ENCODE data around the gene FN1.

FN1 gene

GRCh38 chr2:215324811-215325210, 111.1 kb downstream of the FN1 start:
- no peak overlapping the region for H3K4me3 ChIP-seq (IDR thresholded peaks at IDR 0.05; ENCODE audit: insufficient read depth, low read depth, low read length)
- no peak overlapping the region for H2AFZ ChIP-seq (ENCODE audit: low read depth)
- peaks cover 10% of the 10 kb centered on the region for H3K4me1 ChIP-seq (ENCODE audit: low read depth, poor library complexity, severe bottlenecking)
- peaks cover 64% of the 10 kb centered on the region for H3K79me2 ChIP-seq (ENCODE audit: insufficient read depth, low read depth)
- H3K36me3 ChIP-seq (ENCODE audit: insufficient read depth): peaks cover 20% of the 10 kb centered on the region; the same call in 1 of the 2 replicates
- no peak overlapping the region for H3K9ac ChIP-seq
- H3K4me2 ChIP-seq: no peak overlapping the region
- H3K27me3 ChIP-seq (ENCODE audit: insufficient read depth, low read depth): no peaks in the 10 kb centered on the region
- no peak for TF ChIP-seq CTCF (conservative IDR thresholded peaks at IDR 0.05; ENCODE audit: low read depth, low read length)
- peaks cover 3% of the 10 kb centered on the region; the same call in 1 of the 2 replicates for H4K20me1 ChIP-seq (ENCODE audit: insufficient read depth)
- H3K27ac ChIP-seq: no peak overlapping the region

GRCh38 chr2:215320679-215321078, 115.2 kb downstream of the FN1 start:
- Histone ChIP-seq H3K4me3 (IDR thresholded peaks at IDR 0.05; ENCODE audit: insufficient read depth, low read depth, low read length) (no peak overlapping the region), H3K9ac (no peak overlapping the region), H4K20me1 (ENCODE audit: insufficient read depth) (peaks cover 3% of the 10 kb centered on the region; the same call in 1 of the 2 replicates), H3K4me2 (no peak overlapping the region), H3K79me2 (ENCODE audit: insufficient read depth, low read depth) (peaks cover 68% of the 10 kb centered on the region), H3K27ac (no peak overlapping the region), H3K4me1 (ENCODE audit: low read depth, poor library complexity, severe bottlenecking) (peaks cover 12% of the 10 kb centered on the region), H2AFZ (ENCODE audit: low read depth) (no peak overlapping the region), H3K36me3 (ENCODE audit: insufficient read depth) (peaks cover 24% of the 10 kb centered on the region; the same call in 1 of the 2 replicates), H3K27me3 (ENCODE audit: insufficient read depth, low read depth) (no peaks in the 10 kb centered on the region)
- no peak for TF ChIP-seq CTCF (conservative IDR thresholded peaks at IDR 0.05; ENCODE audit: low read depth, low read length)

GRCh38 chr2:215320102-215320501, 115.8 kb downstream of the FN1 start:
- Histone ChIP-seq H3K27me3 (ENCODE audit: insufficient read depth, low read depth) (no peaks in the 10 kb centered on the region), H3K27ac (no peak overlapping the region), H3K9ac (no peak overlapping the region), H3K36me3 (ENCODE audit: insufficient read depth) (peaks cover 22% of the 10 kb centered on the region; the same call in 1 of the 2 replicates), H3K4me2 (no peak overlapping the region), H2AFZ (ENCODE audit: low read depth) (no peak overlapping the region), H3K79me2 (ENCODE audit: insufficient read depth, low read depth) (peaks cover 71% of the 10 kb centered on the region), H4K20me1 (ENCODE audit: insufficient read depth) (peaks cover 3% of the 10 kb centered on the region; the same call in 1 of the 2 replicates), H3K4me3 (IDR thresholded peaks at IDR 0.05; ENCODE audit: insufficient read depth, low read depth, low read length) (no peak overlapping the region), H3K4me1 (ENCODE audit: low read depth, poor library complexity, severe bottlenecking) (peaks cover 12% of the 10 kb centered on the region)
- TF ChIP-seq CTCF (conservative IDR thresholded peaks at IDR 0.05; ENCODE audit: low read depth, low read length): no peak

GRCh38 chr2:215319500-215319899, 116.4 kb downstream of the FN1 start:
- no peak for TF ChIP-seq CTCF (conservative IDR thresholded peaks at IDR 0.05; ENCODE audit: low read depth, low read length)
- H3K4me2 ChIP-seq: no peak overlapping the region
- peaks cover 3% of the 10 kb centered on the region; the same call in 1 of the 2 replicates for H4K20me1 ChIP-seq (ENCODE audit: insufficient read depth)
- peaks cover 71% of the 10 kb centered on the region for H3K79me2 ChIP-seq (ENCODE audit: insufficient read depth, low read depth)
- H3K9ac ChIP-seq: no peak overlapping the region
- H3K27ac ChIP-seq: no peak overlapping the region
- H3K4me3 ChIP-seq (IDR thresholded peaks at IDR 0.05; ENCODE audit: insufficient read depth, low read depth, low read length): no peak overlapping the region
- H3K4me1 ChIP-seq (ENCODE audit: low read depth, poor library complexity, severe bottlenecking): peaks cover 12% of the 10 kb centered on the region
- no peak overlapping the region for H2AFZ ChIP-seq (ENCODE audit: low read depth)
- peaks cover 19% of the 10 kb centered on the region; the same call in 1 of the 2 replicates for H3K36me3 ChIP-seq (ENCODE audit: insufficient read depth)
- no peaks in the 10 kb centered on the region for H3K27me3 ChIP-seq (ENCODE audit: insufficient read depth, low read depth)
